Panc1 (cell line): Measurements from ENCODE around the gene GM2A. TPM values are rescaled to one million over a fixed set of nuclear protein-coding genes. Genes with fewer than 3 reads are reported as not detected.

Experiments used
- ATAC-seq: fragments of 200-7000 bp; cut with Tn5 transposase; 2 replicates; pipeline ENCODE4 v1.9.1; 2020; ENCODE audit warnings: mild to moderate bottlenecking, moderate library complexity
- BruUV-seq: library from RNA; stranded (reverse); fragments of 400-500 nt; replicated peaks from 2 replicates; lab custom pipeline; 2021; lab: Mats Ljungman, UMichigan
- CTCF ChIA-PET: fragments of 300-600 bp; sonication (Branson Sonifier 250); formaldehyde crosslinking; loops from one replicate; lab custom pipeline; 2022; ENCODE audit warnings: antibody characterized with exemption; lab: Charles Lee
- POLR2A ChIA-PET: fragments of 300-600 bp; sonication (Branson Sonifier 250); formaldehyde crosslinking; loops from one replicate; lab custom pipeline; 2022; ENCODE audit warnings: antibody characterized with exemption; lab: Charles Lee
- DNase-seq: peaks from one replicate; pipeline ENCODE4 v3.0.0-alpha.2; 2010; ENCODE audit warnings: low read depth, low spot score
- H3K27ac ChIP-seq: 2 replicates; pipeline ENCODE4 v1.5.1; 2011; ENCODE audit warnings: mild to moderate bottlenecking, low read length, inconsistent platforms
- H3K27me3 ChIP-seq: fragments of 200-500 bp; sonication (Bioruptor generic); 2 replicates; pipeline ENCODE4 v1.6.0; 2014; ENCODE audit warnings: low read length, inconsistent platforms; ENCODE audit not compliant: control insufficient read depth, insufficient read depth
- H3K36me3 ChIP-seq: fragments of 200-500 bp; sonication (Bioruptor generic); 2 replicates; pipeline ENCODE4 v1.5.1; 2014; ENCODE audit warnings: inconsistent platforms, mild to moderate bottlenecking, low read length, moderate library complexity; ENCODE audit not compliant: control insufficient read depth, insufficient read depth
- H3K4me1 ChIP-seq: 2 replicates; pipeline ENCODE4 v1.5.1; 2011; ENCODE audit warnings: inconsistent platforms, mild to moderate bottlenecking, low read length, moderate library complexity; ENCODE audit not compliant: control insufficient read depth, insufficient read depth
- H3K4me3 ChIP-seq, 2 experiments: 2 replicates each; pipeline ENCODE4 v1.5.1; 2011 to 2012; ENCODE audit warnings: low read depth in 2 of 2, low read length in 2 of 2, mild to moderate bottlenecking in 2 of 2, inconsistent platforms in 1 of 2, moderate library complexity in 1 of 2
- H3K9me3 ChIP-seq: fragments of 200-500 bp; sonication (Bioruptor generic); 2 replicates; pipeline ENCODE4 v1.5.1; 2014; ENCODE audit warnings: low read depth, mild to moderate bottlenecking, inconsistent platforms, low read length, moderate library complexity; ENCODE audit not compliant: control insufficient read depth, insufficient read depth
- POLR2AphosphoS5 ChIP-seq: IDR thresholded peaks from 2 replicates; pipeline ENCODE4 v1.6.1; 2012; ENCODE audit warnings: mild to moderate bottlenecking, low read depth, low read length, moderate library complexity
- SIN3A ChIP-seq: IDR thresholded peaks from 2 replicates; pipeline ENCODE4 v1.6.1; 2012; ENCODE audit warnings: low read depth, mild to moderate bottlenecking, low read length, moderate library complexity, borderline replicate concordance; ENCODE audit not compliant: insufficient read depth
- TCF7L2 ChIP-seq: IDR thresholded peaks from 2 replicates; pipeline ENCODE4 v1.6.1; 2011; ENCODE audit warnings: mild to moderate bottlenecking, low read depth, low read length, inconsistent platforms
- in situ Hi-C: cut with HindIII; loops from 2 replicates; pipeline ENCODE4 v1.10.0; 2016; ENCODE audit warnings: low sequenced_read_pairs, low pct_unique_long_range_greater_than_20kb
- intact Hi-C: fragments of 100-400 bp; cut with micrococcal nuclease; formaldehyde crosslinking; loops from one replicate; pipeline ENCODE4 v1.10.0; 2022; ENCODE audit not compliant: unreplicated experiment
- total RNA-seq: library from RNA; stranded (reverse); gene quantifications from one replicate; pipeline ENCODE4 v1.2.1, GENCODE V29; 2021; ENCODE audit not compliant: unreplicated experiment
- TF ChIP-seq, protein P1 (sequence below): fragments of 450-650 bp; IDR thresholded peaks from 2 replicates; pipeline ENCODE4 v1.5.1; 2017; ENCODE audit warnings: mild to moderate bottlenecking
- TF ChIP-seq, protein P2 (sequence below), 2 experiments: IDR thresholded peaks; 2 replicates each; pipeline ENCODE4 v1.6.1; 2011 to 2012; ENCODE audit warnings: low read depth in 2 of 2, control low read depth in 1 of 2, low read length in 1 of 2, mild to moderate bottlenecking in 1 of 2, moderate library complexity in 1 of 2; ENCODE audit not compliant: insufficient read depth in 1 of 2

GM2A gene
- total RNA-seq, 1 experiment from 2014 or later = 40.7 TPM

- Histone ChIP-seq H3K36me3 (no peaks in the 10 kb centered on the region), H3K27me3 (no peaks in the 10 kb centered on the region; the same call in 1 of the 2 replicates), H3K4me1 (peaks cover 3% of the 10 kb centered on the region; the same call in 1 of the 2 replicates), H3K27ac (no peak overlapping the region), H3K9me3 (no peaks in the 10 kb centered on the region), H3K4me3 (no peak overlapping the region)
- intact Hi-C loops = no loop called here
- BruUV-seq = no TSS peak
- POLR2A ChIA-PET = no interaction called here
- no peak for TF ChIP-seq TCF7L2
- TF ChIP-seq, protein P1, sequence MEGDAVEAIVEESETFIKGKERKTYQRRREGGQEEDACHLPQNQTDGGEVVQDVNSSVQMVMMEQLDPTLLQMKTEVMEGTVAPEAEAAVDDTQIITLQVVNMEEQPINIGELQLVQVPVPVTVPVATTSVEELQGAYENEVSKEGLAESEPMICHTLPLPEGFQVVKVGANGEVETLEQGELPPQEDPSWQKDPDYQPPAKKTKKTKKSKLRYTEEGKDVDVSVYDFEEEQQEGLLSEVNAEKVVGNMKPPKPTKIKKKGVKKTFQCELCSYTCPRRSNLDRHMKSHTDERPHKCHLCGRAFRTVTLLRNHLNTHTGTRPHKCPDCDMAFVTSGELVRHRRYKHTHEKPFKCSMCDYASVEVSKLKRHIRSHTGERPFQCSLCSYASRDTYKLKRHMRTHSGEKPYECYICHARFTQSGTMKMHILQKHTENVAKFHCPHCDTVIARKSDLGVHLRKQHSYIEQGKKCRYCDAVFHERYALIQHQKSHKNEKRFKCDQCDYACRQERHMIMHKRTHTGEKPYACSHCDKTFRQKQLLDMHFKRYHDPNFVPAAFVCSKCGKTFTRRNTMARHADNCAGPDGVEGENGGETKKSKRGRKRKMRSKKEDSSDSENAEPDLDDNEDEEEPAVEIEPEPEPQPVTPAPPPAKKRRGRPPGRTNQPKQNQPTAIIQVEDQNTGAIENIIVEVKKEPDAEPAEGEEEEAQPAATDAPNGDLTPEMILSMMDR = no peak
- TF ChIP-seq POLR2AphosphoS5 = no peak
- TF ChIP-seq SIN3A = no peak
- DNase-seq (no peak), ATAC-seq (no peak)
- in situ Hi-C loops = no loop called here
- CTCF ChIA-PET = no interaction called here
These were observed 27.5 kb upstream of the GM2A start for GRCh38 chr5:151225475-151225874.

DNA sequence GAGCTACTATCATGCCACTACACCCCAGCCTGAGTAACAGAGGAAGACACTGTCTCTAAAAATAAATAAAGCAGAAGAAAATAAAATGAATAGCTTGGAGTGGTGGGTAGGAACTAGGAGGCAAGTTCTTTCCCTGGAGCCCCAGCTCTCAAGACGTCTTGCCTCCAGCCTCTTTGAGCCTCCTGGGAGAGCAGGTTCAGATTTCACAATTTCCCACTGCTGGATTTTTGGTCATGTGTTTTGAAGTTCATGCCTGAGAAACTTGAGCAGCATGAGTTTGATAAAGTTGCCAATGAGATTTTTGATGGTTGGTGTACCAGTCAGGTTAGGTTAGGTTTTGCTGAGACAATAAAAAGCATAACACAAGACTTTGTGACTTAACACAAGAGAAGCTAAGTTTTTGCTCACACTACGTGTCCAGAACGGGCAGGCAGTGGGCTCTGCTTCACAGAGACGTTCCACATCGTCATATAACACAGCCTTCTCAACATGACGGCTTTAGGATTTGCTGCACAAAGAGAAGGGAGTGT is 25.0 kb upstream of the GM2A start:
- Histone ChIP-seq H3K9me3 (no peaks in the 10 kb centered on the region), H3K36me3 (no peaks in the 10 kb centered on the region), H3K27ac (no peak overlapping the region), H3K27me3 (peaks cover 2% of the 10 kb centered on the region), H3K4me3 (no peak overlapping the region), H3K4me1 (peaks cover 2% of the 10 kb centered on the region; the same call in 1 of the 2 replicates)
- DNase-seq (no peak), ATAC-seq (no peak)
- ChIA-PET POLR2A (no interaction called here), CTCF (no interaction called here)
- no peak for TF ChIP-seq TCF7L2
- TF ChIP-seq, protein P1 = 0 out of 2 replicates have a peak, but pooled peaks have one; percentile 2
- intact Hi-C loops = no loop called here
- BruUV-seq = no TSS peak
- in situ Hi-C loops = no loop called here

DNA sequence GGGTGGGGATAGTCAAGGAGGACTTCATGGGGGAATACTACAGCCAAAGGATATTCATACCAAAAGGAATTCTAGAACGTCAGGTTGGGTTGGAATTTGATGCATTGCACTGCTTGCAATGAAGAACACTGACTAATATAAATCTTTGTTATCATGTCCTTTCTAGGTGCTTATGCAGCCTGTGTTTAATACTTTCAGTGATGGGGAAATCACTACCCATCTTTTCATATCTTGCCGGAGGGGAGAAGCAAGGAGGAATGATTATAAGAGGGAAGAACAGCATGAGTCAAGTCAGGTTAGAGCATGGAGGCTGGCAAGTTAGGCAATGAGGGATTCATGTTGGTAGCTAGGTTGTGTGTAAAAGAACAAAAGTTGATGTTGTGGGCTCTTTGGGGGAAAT is 24.0 kb upstream of the GM2A start:
- in situ Hi-C loops (no loop called here), intact Hi-C loops (no loop called here)
- Histone ChIP-seq H3K4me1 (no peaks in the 10 kb centered on the region), H3K4me3 (no peak overlapping the region), H3K9me3 (no peaks in the 10 kb centered on the region), H3K27me3 (peaks cover 2% of the 10 kb centered on the region), H3K27ac (no peak overlapping the region), H3K36me3 (no peaks in the 10 kb centered on the region)
- ChIA-PET CTCF (no interaction called here), POLR2A (no interaction called here)
- BruUV-seq = no TSS peak
- no peak for ATAC-seq
- TF ChIP-seq SIN3A = no peak
- TF ChIP-seq, protein P1 = no peak
- no peak for TF ChIP-seq POLR2AphosphoS5
- TF ChIP-seq, protein P2, sequence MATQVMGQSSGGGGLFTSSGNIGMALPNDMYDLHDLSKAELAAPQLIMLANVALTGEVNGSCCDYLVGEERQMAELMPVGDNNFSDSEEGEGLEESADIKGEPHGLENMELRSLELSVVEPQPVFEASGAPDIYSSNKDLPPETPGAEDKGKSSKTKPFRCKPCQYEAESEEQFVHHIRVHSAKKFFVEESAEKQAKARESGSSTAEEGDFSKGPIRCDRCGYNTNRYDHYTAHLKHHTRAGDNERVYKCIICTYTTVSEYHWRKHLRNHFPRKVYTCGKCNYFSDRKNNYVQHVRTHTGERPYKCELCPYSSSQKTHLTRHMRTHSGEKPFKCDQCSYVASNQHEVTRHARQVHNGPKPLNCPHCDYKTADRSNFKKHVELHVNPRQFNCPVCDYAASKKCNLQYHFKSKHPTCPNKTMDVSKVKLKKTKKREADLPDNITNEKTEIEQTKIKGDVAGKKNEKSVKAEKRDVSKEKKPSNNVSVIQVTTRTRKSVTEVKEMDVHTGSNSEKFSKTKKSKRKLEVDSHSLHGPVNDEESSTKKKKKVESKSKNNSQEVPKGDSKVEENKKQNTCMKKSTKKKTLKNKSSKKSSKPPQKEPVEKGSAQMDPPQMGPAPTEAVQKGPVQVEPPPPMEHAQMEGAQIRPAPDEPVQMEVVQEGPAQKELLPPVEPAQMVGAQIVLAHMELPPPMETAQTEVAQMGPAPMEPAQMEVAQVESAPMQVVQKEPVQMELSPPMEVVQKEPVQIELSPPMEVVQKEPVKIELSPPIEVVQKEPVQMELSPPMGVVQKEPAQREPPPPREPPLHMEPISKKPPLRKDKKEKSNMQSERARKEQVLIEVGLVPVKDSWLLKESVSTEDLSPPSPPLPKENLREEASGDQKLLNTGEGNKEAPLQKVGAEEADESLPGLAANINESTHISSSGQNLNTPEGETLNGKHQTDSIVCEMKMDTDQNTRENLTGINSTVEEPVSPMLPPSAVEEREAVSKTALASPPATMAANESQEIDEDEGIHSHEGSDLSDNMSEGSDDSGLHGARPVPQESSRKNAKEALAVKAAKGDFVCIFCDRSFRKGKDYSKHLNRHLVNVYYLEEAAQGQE (IDR thresholded peaks at IDR 0.05; ENCODE audit: insufficient read depth in 1 of 2, low read depth in 2 of 2, low read length in 1 of 2) = no peak
- TF ChIP-seq TCF7L2 = no peak
- no peak for DNase-seq
